NT2/D1 (cell line): ENCODE measurements around the gene AKT2.

ENCODE experiments used
- YY1 ChIP-seq: IDR thresholded peaks from 2 replicates; pipeline ENCODE4 v1.6.1; 2011; ENCODE audit not compliant: insufficient read length, insufficient read depth
- ZNF274 ChIP-seq: IDR thresholded peaks from 2 replicates; pipeline ENCODE4 v1.6.1; 2011; ENCODE audit warnings: mild to moderate bottlenecking, low read depth, low read length

DNA sequence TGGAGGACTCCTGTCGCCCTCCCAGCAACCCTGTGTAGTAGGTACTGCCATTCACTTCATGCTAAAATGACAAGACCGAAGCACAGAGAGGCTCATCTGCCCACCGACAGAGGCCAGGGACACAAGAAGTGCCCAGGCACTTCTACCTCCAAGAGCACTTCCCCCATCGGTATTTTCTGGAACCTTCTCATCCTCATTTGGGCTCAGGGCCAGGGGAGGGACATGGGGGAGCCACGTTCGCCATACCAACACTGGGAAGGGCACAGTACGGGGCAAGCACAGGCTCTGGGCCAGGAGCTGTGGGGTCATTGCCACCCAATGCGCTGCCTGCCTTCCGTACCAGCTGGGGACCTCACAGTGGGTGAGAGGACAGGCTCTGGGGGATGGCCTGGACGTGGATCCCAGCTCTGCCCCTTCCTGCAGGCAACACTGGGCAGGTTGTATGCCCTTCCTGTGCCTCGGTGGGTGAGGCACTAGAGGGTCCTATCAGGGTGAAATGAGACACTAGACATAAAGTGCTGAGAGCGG, 37.3 kb downstream of the AKT2 start:
- no peak for TF ChIP-seq ZNF274
- no peak for TF ChIP-seq YY1
